HG03575 (cell line): Measurements from ENCODE around the gene DNAJA1.
A peak's percentile ranks its signal among the peaks of the same experiment; 100 is the strongest.
"Not testable (repeated sequence)": the region's sequence is repeated elsewhere in the genome, so short reads cannot be mapped to it uniquely, and the experiment has no call there.

Experiments
- ATAC-seq: cut with Tn5 transposase; IDR thresholded peaks from one replicate; pipeline ENCODE4 v1.9.1; 2021; ENCODE audit not compliant: unreplicated experiment, insufficient number of reproducible peaks, low FRiP score; ENCODE audit errors: extremely low read depth

The DNAJA1 gene

GRCh38 chr9:33024966-33025571 lies at the start of gene DNAJA1:
Gene DNAJA1 (plus strand): TSS chr9:33025273. CDS start chr9:33026485, 1,212 bp downstream.
- ATAC-seq, result peak; percentile 65

GRCh38 chr9:32978051-32978450 lies 47.0 kb upstream of the DNAJA1 start:
- ATAC-seq, result no peak

GRCh38 chr9:32986971-32987370 lies 38.1 kb upstream of the DNAJA1 start:
- ATAC-seq, result no peak

GRCh38 chr9:32989660-32990059 lies 35.4 kb upstream of the DNAJA1 start:
- no peak for ATAC-seq

GRCh38 chr9:32991897-32992594 lies 33.0 kb upstream of the DNAJA1 start:
- no peak for ATAC-seq

GRCh38 chr9:32992595-32993238 lies 32.4 kb upstream of the DNAJA1 start:
- no peak for ATAC-seq

GRCh38 chr9:33000682-33001055 lies 24.4 kb upstream of the DNAJA1 start:
- not testable (repeated sequence) for ATAC-seq

- not testable (repeated sequence) for ATAC-seq
These were observed 19.7 kb upstream of the DNAJA1 start for GRCh38 chr9:33005335-33005734.

GRCh38 chr9:33007755-33008154 lies 17.3 kb upstream of the DNAJA1 start:
- no peak for ATAC-seq

GRCh38 chr9:33011831-33012230 lies 13.2 kb upstream of the DNAJA1 start:
- no peak for ATAC-seq

- ATAC-seq, result no peak
These were observed 12.6 kb upstream of the DNAJA1 start for GRCh38 chr9:33012328-33013069.

- ATAC-seq, result no peak
These were observed 11.0 kb upstream of the DNAJA1 start for GRCh38 chr9:33013962-33014664.

- no peak for ATAC-seq
These were observed 10.4 kb upstream of the DNAJA1 start for GRCh38 chr9:33014665-33015014.

- ATAC-seq, result no peak
These were observed 7.6 kb upstream of the DNAJA1 start for GRCh38 chr9:33017283-33018041.

GRCh38 chr9:33019797-33020196 lies 5.3 kb upstream of the DNAJA1 start:
- ATAC-seq, result no peak

- no peak for ATAC-seq
These were observed 2.8 kb upstream of the DNAJA1 start for GRCh38 chr9:33022303-33022702.

- no peak for ATAC-seq
These were observed 2.3 kb upstream of the DNAJA1 start for GRCh38 chr9:33022755-33023154.

GRCh38 chr9:33023661-33024060 lies 1.4 kb upstream of the DNAJA1 start:
- no peak for ATAC-seq
